ENCODE measurements around the gene PDE1A.

PDE1A gene

DNA sequence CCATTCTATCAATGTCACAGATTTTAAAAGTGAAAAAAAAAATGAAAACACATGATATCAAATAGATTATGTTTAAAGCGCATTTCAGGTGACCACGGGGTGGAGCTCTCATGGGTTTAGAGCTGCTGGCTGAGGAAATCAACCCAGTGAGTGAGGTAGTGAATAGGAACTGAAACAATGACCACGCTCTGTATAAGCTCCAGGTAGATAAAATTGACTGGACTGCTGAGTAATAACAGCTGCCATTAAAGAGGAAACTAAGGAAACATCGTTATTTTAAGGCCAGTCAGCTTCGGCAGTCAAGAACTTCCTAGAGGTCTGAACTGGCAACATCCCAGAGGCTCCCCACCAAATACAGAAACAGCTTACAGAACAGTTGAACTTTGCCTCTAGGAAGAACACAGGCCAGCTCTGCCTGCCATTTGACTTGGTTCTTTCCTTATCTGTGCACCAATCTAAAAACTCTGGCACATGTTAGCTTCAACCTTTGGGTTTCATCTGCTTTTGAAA, 185.9 kb downstream of the PDE1A start:
- no peak for DNase-seq (ENCODE audit: low spot score in 2 of 2)
- Mint-ChIP-seq H3K4me1 (no peaks in the 10 kb centered on the region), H3K27ac (no peak overlapping the region), H3K4me3 (no peak overlapping the region), H3K9me3 (no peaks in the 10 kb centered on the region), H3K36me3 (no peaks in the 10 kb centered on the region)
- ATAC-seq = peak; percentile 47

DNA sequence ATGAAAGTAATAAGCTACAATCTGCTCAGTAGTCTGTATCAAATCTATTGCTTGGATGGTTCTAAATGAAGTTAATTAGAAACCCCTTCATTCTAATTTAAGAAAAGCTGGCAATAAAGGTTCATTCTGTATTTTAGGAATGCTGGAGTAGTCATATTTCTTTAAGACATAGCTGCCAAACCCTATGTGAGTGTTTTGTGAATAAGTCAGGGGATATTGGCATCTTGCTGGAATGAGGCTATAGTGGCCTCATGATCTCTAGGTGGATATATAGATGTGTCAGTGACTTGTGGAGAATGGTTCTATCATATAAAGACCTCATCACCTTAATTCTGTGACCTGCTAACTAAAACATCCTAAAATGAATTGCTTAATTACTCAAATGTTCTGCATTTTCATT, 196.3 kb downstream of the PDE1A start:
- no peaks in the 10 kb centered on the region for H3K36me3 Mint-ChIP-seq
- no peaks in the 10 kb centered on the region for H3K9me3 Mint-ChIP-seq
- no peaks in the 10 kb centered on the region for H3K4me1 Mint-ChIP-seq
- ATAC-seq (no peak), DNase-seq (ENCODE audit: low spot score in 2 of 2) (no peak)
- H3K4me3 Mint-ChIP-seq = no peak overlapping the region
- no peak overlapping the region for H3K27ac Mint-ChIP-seq

GRCh38 chr2:182229297-182229696, 197.5 kb downstream of the PDE1A start:
- Mint-ChIP-seq H3K4me1 (no peaks in the 10 kb centered on the region), H3K27ac (no peak overlapping the region), H3K4me3 (no peak overlapping the region), H3K36me3 (no peaks in the 10 kb centered on the region), H3K9me3 (no peaks in the 10 kb centered on the region)
- DNase-seq (ENCODE audit: low spot score in 2 of 2) (no peak), ATAC-seq (no peak)

DNA sequence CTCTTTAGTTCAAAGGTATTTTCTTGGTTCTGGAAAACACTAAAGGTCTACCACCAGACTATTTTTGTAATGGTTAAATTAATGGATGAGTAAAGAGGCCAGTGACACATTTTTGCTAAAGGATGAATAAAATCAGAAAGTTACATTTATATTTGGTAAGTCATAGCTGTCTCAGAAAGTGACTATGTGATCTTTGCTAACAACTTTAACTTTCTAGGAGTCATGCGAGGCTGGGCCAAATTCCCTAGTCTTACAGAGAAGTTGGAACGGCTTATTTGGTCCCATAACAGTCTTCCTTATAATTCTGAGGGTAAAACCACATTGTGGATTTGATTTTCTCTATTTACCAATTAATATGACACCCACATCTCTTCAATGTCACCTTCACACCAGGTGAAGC, 198.1 kb downstream of the PDE1A start:
- no peak overlapping the region for H3K27ac Mint-ChIP-seq
- no peaks in the 10 kb centered on the region for H3K9me3 Mint-ChIP-seq
- no peaks in the 10 kb centered on the region for H3K4me1 Mint-ChIP-seq
- ATAC-seq (no peak), DNase-seq (ENCODE audit: low spot score in 2 of 2) (no peak)
- H3K36me3 Mint-ChIP-seq = no peaks in the 10 kb centered on the region
- no peak overlapping the region for H3K4me3 Mint-ChIP-seq

DNA sequence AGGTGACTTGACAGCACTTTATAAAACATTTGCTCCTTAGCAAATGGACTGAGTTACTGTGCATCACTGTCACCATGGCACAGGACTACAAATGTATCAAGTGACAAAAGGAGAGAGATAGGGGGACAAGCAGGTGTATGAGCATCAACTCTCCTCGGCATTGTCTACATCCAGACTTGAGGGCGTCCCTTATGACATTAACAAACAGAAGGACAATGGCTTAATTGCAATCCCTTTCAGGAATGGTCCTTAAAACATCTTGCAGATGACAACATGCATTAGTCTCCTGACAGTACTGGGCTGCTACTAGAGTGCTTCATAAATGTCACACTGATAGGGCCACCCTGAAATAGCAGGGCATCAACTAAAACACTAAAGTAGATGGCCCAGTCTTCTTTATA, 198.8 kb downstream of the PDE1A start:
- DNase-seq (ENCODE audit: low spot score in 2 of 2) (no peak), ATAC-seq (peak; percentile 37)
- no peak overlapping the region for H3K4me3 Mint-ChIP-seq
- no peaks in the 10 kb centered on the region for H3K4me1 Mint-ChIP-seq
- no peak overlapping the region for H3K27ac Mint-ChIP-seq
- H3K36me3 Mint-ChIP-seq = no peaks in the 10 kb centered on the region
- no peaks in the 10 kb centered on the region for H3K9me3 Mint-ChIP-seq

GRCh38 chr2:182226807-182227206, 200.0 kb downstream of the PDE1A start:
- no peak overlapping the region for H3K4me3 Mint-ChIP-seq
- H3K27ac Mint-ChIP-seq = no peak overlapping the region
- H3K9me3 Mint-ChIP-seq = no peaks in the 10 kb centered on the region
- ATAC-seq (no peak), DNase-seq (ENCODE audit: low spot score in 2 of 2) (no peak)
- H3K36me3 Mint-ChIP-seq = no peaks in the 10 kb centered on the region
- no peaks in the 10 kb centered on the region for H3K4me1 Mint-ChIP-seq

DNA sequence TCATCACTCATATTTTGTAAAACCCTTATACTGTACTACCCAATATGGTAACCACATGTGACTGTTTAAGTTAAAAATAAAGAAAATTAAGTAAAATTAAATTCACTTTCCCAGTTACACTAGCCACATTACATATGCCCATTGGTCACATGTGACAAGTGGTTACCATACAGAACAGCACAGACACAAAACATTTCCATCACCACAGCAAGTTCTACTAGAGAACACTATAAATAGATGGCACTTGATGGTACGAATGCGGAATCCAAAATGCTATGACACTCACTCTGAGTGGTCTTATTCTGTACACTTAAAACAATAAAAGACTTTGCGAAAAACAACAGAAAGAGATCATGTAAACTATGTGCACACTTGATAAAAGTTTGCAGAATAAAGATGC, 202.2 kb downstream of the PDE1A start:
- Mint-ChIP-seq H3K4me3 (no peak overlapping the region), H3K9me3 (no peaks in the 10 kb centered on the region), H3K36me3 (no peaks in the 10 kb centered on the region), H3K4me1 (no peaks in the 10 kb centered on the region), H3K27ac (no peak overlapping the region)
- ATAC-seq (no peak), DNase-seq (ENCODE audit: low spot score in 2 of 2) (no peak)

- Mint-ChIP-seq H3K4me3 (no peak overlapping the region), H3K9me3 (no peaks in the 10 kb centered on the region), H3K36me3 (no peaks in the 10 kb centered on the region), H3K4me1 (no peaks in the 10 kb centered on the region), H3K27ac (no peak overlapping the region)
- no peak for ATAC-seq
- no peak for DNase-seq (ENCODE audit: low spot score in 2 of 2)
Observed at GRCh38 chr2:182220998-182221397, 205.8 kb downstream of the PDE1A start.

DNA sequence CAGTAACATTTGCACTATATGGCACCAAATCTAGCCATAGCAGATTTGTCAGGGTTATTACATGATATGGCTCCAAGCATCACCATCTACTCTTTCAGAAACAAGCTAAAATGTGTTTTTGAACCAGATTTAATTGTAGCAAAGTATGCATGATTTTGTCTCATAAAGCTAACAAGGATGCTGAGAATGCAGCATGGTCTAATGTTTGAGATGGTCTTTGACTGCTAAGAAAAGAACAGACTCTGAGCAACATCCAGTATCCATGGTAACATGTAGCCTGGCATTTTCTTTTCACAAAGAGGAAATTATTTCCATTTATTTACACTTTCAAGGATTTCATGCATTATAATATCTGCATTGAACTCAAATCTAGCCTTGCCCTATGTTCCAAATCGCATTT, 206.5 kb downstream of the PDE1A start:
- Mint-ChIP-seq H3K36me3 (no peaks in the 10 kb centered on the region), H3K4me3 (no peak overlapping the region), H3K27ac (no peak overlapping the region), H3K4me1 (no peaks in the 10 kb centered on the region), H3K9me3 (no peaks in the 10 kb centered on the region)
- DNase-seq (ENCODE audit: low spot score in 2 of 2) (no peak), ATAC-seq (no peak)

DNA sequence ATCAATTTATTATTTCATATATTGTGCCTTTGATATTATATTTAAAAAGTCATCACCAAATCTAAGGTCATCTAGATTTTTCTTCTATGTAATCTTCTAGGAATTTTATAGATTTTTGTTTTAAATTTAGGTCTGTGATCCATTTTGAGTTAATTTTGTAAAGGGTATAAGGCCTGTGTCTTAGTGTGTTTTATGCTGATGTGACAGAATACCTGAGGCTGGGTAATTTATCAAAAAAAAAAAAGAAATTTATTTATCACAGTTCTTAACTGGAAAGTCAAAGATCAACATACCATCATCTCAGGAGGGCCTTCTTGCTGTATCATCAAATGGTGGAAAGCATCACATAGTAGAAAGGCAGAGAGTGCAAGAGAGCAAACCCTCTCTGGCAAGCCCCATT, 216.2 kb downstream of the PDE1A start:
- no peak for ATAC-seq
- Mint-ChIP-seq H3K36me3 (no peaks in the 10 kb centered on the region), H3K9me3 (no peaks in the 10 kb centered on the region), H3K4me1 (no peaks in the 10 kb centered on the region), H3K27ac (no peak overlapping the region), H3K4me3 (no peak overlapping the region)
- no peak for DNase-seq (ENCODE audit: low spot score in 2 of 2)

GRCh38 chr2:182208421-182208820, 218.4 kb downstream of the PDE1A start:
- Mint-ChIP-seq H3K9me3 (no peaks in the 10 kb centered on the region), H3K4me1 (no peaks in the 10 kb centered on the region), H3K4me3 (no peak overlapping the region), H3K36me3 (no peaks in the 10 kb centered on the region), H3K27ac (no peak overlapping the region)
- DNase-seq (ENCODE audit: low spot score in 2 of 2) (no peak), ATAC-seq (no peak)

DNA sequence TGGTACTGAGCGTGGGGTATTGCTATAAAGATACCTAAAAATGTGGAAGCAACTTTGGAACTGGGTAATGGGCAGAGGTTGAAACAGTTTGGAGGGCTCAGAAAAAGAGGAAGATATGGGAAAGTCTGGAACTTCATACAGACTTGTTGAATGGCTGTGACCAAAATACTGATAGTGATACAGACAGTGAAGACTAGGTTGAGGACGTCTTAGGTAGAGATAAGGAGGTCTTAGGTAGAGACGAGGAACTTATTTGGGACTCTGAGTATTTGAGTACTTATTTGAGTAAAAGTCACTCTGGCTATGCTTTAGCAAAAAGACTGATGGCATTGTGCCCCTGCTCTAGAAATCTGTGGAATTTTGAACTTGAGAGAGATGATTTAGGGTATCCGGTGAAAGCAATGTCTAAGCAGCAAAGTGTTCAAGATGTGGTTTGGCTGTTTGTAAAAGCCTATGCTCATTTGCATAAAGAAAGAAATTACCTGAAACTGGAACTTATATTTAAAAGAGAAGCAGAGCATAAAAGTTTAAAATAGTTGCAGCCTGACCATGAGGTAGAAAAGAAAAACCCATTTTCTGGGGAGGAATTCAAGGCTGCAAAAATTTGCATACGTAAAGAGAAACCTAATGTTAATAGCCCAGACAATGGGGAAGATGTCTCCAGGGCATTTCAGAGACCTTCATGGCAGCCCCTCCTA, 219.6 kb downstream of the PDE1A start:
- DNase-seq (ENCODE audit: low spot score in 2 of 2) (no peak), ATAC-seq (no peak)
- no peaks in the 10 kb centered on the region for H3K4me1 Mint-ChIP-seq
- no peaks in the 10 kb centered on the region for H3K36me3 Mint-ChIP-seq
- H3K27ac Mint-ChIP-seq = no peak overlapping the region
- no peaks in the 10 kb centered on the region for H3K9me3 Mint-ChIP-seq
- H3K4me3 Mint-ChIP-seq = no peak overlapping the region

- Mint-ChIP-seq H3K27ac (no peak overlapping the region), H3K36me3 (no peaks in the 10 kb centered on the region), H3K4me1 (no peaks in the 10 kb centered on the region), H3K4me3 (no peak overlapping the region), H3K9me3 (no peaks in the 10 kb centered on the region)
- DNase-seq (ENCODE audit: low spot score in 2 of 2) = no peak
- ATAC-seq = no peak
Observed at GRCh38 chr2:182197529-182197928, 229.3 kb downstream of the PDE1A start.

DNA sequence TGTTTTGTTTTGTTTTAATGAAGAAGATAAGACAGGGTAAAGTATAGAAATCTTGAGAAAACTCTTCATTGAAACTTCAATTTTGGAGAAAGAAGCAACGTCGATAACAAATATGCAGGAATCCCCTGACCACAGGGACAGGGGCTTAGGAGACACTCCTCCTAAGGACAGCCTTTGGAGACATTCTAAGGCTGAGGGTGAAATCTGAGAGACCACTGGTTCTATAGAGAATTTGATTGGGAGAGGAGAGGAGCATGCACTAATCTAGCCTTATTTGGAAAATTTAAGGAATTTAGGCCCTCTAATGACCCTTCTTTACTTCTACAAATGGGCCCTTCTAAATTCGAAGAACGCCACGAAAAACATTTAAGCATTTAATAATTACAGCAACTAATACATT, 233.5 kb downstream of the PDE1A start:
- Mint-ChIP-seq H3K4me1 (no peaks in the 10 kb centered on the region), H3K27ac (no peak overlapping the region), H3K9me3 (no peaks in the 10 kb centered on the region), H3K36me3 (no peaks in the 10 kb centered on the region), H3K4me3 (no peak overlapping the region)
- ATAC-seq (no peak), DNase-seq (ENCODE audit: low spot score in 2 of 2) (no peak)

GRCh38 chr2:182191061-182191460, 235.8 kb downstream of the PDE1A start:
- Mint-ChIP-seq H3K4me1 (no peaks in the 10 kb centered on the region), H3K27ac (no peak overlapping the region), H3K36me3 (no peaks in the 10 kb centered on the region), H3K4me3 (no peak overlapping the region), H3K9me3 (no peaks in the 10 kb centered on the region)
- no peak for ATAC-seq
- no peak for DNase-seq (ENCODE audit: low spot score in 2 of 2)

GRCh38 chr2:182187130-182187529, 239.7 kb downstream of the PDE1A start:
- ATAC-seq = no peak
- Mint-ChIP-seq H3K9me3 (peaks cover 4% of the 10 kb centered on the region), H3K4me1 (no peaks in the 10 kb centered on the region), H3K36me3 (no peaks in the 10 kb centered on the region), H3K4me3 (no peak overlapping the region), H3K27ac (no peak overlapping the region)
- no peak for DNase-seq (ENCODE audit: low spot score in 2 of 2)
